ENCODE measurements around the gene TARM1. TPM values are rescaled to one million over a fixed set of nuclear protein-coding genes. Genes with fewer than 3 reads are reported as not detected.

The TARM1 gene
- not detected for total RNA-seq

GRCh38 chr19:54081032-54081431, at the start of gene TARM1:
TARM1 (minus strand) TSS chr19:54081365; CDS start chr19:54081340, 25 bp downstream.
- intact Hi-C loops (cut with DNase I; ENCODE audit: low total_unique reads) = no loop called here
- Histone ChIP-seq H3K36me3 (no peaks in the 10 kb centered on the region), H3K4me1 (no peaks in the 10 kb centered on the region), H3K4me3 (no peak within 1 kb of the TSS), H3K9me3 (peaks cover 0 to 4% of the 10 kb centered on the region in 2 donors), H3K27ac (no peak within 1 kb of the TSS), H3K27me3 (no peaks in the 10 kb centered on the region)
- no peak for TF ChIP-seq POLR2A (IDR thresholded peaks at IDR 0.05)
- TF ChIP-seq, protein P1, sequence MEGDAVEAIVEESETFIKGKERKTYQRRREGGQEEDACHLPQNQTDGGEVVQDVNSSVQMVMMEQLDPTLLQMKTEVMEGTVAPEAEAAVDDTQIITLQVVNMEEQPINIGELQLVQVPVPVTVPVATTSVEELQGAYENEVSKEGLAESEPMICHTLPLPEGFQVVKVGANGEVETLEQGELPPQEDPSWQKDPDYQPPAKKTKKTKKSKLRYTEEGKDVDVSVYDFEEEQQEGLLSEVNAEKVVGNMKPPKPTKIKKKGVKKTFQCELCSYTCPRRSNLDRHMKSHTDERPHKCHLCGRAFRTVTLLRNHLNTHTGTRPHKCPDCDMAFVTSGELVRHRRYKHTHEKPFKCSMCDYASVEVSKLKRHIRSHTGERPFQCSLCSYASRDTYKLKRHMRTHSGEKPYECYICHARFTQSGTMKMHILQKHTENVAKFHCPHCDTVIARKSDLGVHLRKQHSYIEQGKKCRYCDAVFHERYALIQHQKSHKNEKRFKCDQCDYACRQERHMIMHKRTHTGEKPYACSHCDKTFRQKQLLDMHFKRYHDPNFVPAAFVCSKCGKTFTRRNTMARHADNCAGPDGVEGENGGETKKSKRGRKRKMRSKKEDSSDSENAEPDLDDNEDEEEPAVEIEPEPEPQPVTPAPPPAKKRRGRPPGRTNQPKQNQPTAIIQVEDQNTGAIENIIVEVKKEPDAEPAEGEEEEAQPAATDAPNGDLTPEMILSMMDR (IDR thresholded peaks at IDR 0.05) = no peak
- no peak for DNase-seq

DNA sequence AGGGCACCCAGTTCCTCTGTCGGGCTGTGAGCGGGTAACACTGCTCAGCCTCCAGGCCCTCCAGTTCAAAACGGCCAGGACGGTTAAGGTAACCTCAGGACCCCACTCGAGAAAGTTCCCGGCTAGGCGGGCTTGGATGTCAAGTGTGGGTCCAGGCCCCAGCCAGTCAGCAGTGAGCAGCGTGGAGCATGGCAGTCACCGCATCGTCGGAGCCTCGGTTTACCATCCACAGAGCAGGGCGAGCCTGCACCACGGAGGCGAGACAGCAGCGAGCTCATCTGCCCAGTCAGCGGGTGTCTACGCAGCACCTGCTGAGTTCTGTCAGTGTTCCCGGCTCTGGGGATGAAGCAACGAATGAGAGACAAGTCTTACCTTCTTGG, 48.4 kb upstream of the TARM1 start:
- H3K36me3 ChIP-seq = no peaks in the 10 kb centered on the region
- TF ChIP-seq, protein P1 (IDR thresholded peaks at IDR 0.05) = no peak
- no peak for TF ChIP-seq POLR2A (IDR thresholded peaks at IDR 0.05)
- no peak overlapping the region for H3K27ac ChIP-seq
- DNase-seq = no peak
- H3K4me3 ChIP-seq = no peak overlapping the region
- no peaks in the 10 kb centered on the region for H3K4me1 ChIP-seq
- no peaks in the 10 kb centered on the region for H3K27me3 ChIP-seq
- intact Hi-C loops (cut with DNase I; ENCODE audit: low total_unique reads) = no loop called here
- no peaks in the 10 kb centered on the region for H3K9me3 ChIP-seq

- H3K27me3 ChIP-seq = no peaks in the 10 kb centered on the region
- H3K4me1 ChIP-seq = no peaks in the 10 kb centered on the region
- H3K9me3 ChIP-seq = no peaks in the 10 kb centered on the region
- TF ChIP-seq POLR2A (IDR thresholded peaks at IDR 0.05) = no peak
- TF ChIP-seq, protein P1 (IDR thresholded peaks at IDR 0.05) = no peak
- intact Hi-C loops (cut with DNase I; ENCODE audit: low total_unique reads) = no loop called here
- no peak overlapping the region for H3K27ac ChIP-seq
- H3K4me3 ChIP-seq = no peak overlapping the region
- no peak for DNase-seq
- H3K36me3 ChIP-seq = no peaks in the 10 kb centered on the region
Measured at GRCh38 chr19:54128796-54129616, 47.8 kb upstream of the TARM1 start.

DNA sequence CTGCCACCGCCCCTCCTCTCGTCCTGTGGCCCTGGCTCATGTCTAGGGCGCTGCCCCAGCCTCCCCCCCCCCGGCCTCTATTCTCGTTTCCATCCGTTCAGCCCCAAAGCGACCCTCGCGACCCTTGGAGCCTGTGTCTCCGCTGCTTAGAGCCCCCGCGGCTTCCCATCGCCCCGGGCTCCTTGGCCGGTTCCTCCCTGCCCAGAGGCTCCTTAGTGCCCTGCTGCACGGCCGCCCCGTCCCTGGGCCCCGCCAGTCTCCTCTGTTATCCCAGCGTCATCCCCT, 47.2 kb upstream of the TARM1 start:
- Histone ChIP-seq H3K4me1 (no peaks in the 10 kb centered on the region), H3K36me3 (no peaks in the 10 kb centered on the region), H3K4me3 (no peak overlapping the region)

More for the DNA sequence above, 47.2 kb upstream of the TARM1 start:
- intact Hi-C loops (cut with DNase I; ENCODE audit: low total_unique reads) = no loop called here
- no peak for DNase-seq
- Histone ChIP-seq H3K27ac (no peak overlapping the region), H3K9me3 (no peaks in the 10 kb centered on the region), H3K27me3 (no peaks in the 10 kb centered on the region)
- TF ChIP-seq, protein P1 (IDR thresholded peaks at IDR 0.05) = no peak
- no peak for TF ChIP-seq POLR2A (IDR thresholded peaks at IDR 0.05)

Data from uterus (tissue), 4 donors.